IMR-90 (cell line): Measurements from ENCODE around the gene SH2D5. TPM values are rescaled to one million over a fixed set of nuclear protein-coding genes. Genes with fewer than 3 reads are reported as not detected.

Experiments
- ATAC-seq: fragments of 200-7000 bp; cut with Tn5 transposase; 2 replicates; pipeline ENCODE4 v1.9.1; 2020; ENCODE audit warnings: low read depth, mild to moderate bottlenecking, moderate library complexity
- BruUV-seq: library from RNA; stranded (reverse); fragments of 400-500 nt; replicated peaks from 2 replicates; lab custom pipeline; 2021; lab: Mats Ljungman, UMichigan
- CTCF ChIA-PET: fragments of 300-600 bp; formaldehyde crosslinking; extraction: SDS; loops from one replicate; lab custom pipeline; 2021; ENCODE audit warnings: antibody characterized with exemption; lab: Yijun Ruan, JAX
- POLR2A ChIA-PET: fragments of 300-600 bp; sonication (Branson Sonifier 250); formaldehyde crosslinking; loops from one replicate; lab custom pipeline; 2022; ENCODE audit warnings: antibody characterized with exemption; ENCODE audit not compliant: unreplicated experiment; lab: Charles Lee
- DNase-seq: peaks from one replicate; pipeline ENCODE4 v3.0.0; 2013
- H2AFZ ChIP-seq: replicated peaks from 2 replicates; pipeline ENCODE3; 2013; ENCODE audit warnings: low read length, mild to moderate bottlenecking; ENCODE audit not compliant: poor library complexity
- H2AK5ac ChIP-seq: 2 replicates; pipeline ENCODE4 v1.6.1; 2013; ENCODE audit warnings: low read depth, low read length, inconsistent platforms
- H2AK9ac ChIP-seq: replicated peaks from 2 replicates; pipeline ENCODE3; 2013; ENCODE audit warnings: mild to moderate bottlenecking, low read depth, low read length, moderate library complexity; ENCODE audit not compliant: poor library complexity
- H2BK120ac ChIP-seq: 2 replicates; pipeline ENCODE4 v1.6.1; 2013; ENCODE audit warnings: low read depth, low read length, inconsistent platforms
- H2BK15ac ChIP-seq: 3 replicates; pipeline ENCODE4 v1.6.1; 2013; ENCODE audit warnings: low read depth, low read length, inconsistent platforms
- H2BK20ac ChIP-seq: 2 replicates; pipeline ENCODE4 v1.6.1; 2013; ENCODE audit warnings: low read depth, mild to moderate bottlenecking, inconsistent platforms, low read length, moderate library complexity
- H2BK5ac ChIP-seq: 2 replicates; pipeline ENCODE4 v1.6.1; 2013; ENCODE audit warnings: mild to moderate bottlenecking, low read depth, low read length, inconsistent platforms; ENCODE audit not compliant: poor library complexity, severe bottlenecking
- H3K14ac ChIP-seq: replicated peaks from 2 replicates; pipeline ENCODE4 v1.6.1; 2013; ENCODE audit warnings: low read depth, low read length, inconsistent platforms
- H3K18ac ChIP-seq: 2 replicates; pipeline ENCODE4 v1.6.1; 2013; ENCODE audit warnings: low read depth, low read length, control low read depth
- H3K23ac ChIP-seq: 2 replicates; pipeline ENCODE4 v1.6.1; 2013; ENCODE audit warnings: low read depth, low read length, inconsistent platforms
- H3K27ac ChIP-seq: 2 replicates; pipeline ENCODE4 v1.5.1; 2013; ENCODE audit warnings: mild to moderate bottlenecking, control low read depth, low read length; ENCODE audit not compliant: insufficient read depth
- H3K27me3 ChIP-seq: 2 replicates; pipeline ENCODE4 v1.6.1; 2013; ENCODE audit warnings: low read length; ENCODE audit not compliant: control insufficient read depth, insufficient read depth
- H3K36me3 ChIP-seq: 2 replicates; pipeline ENCODE4 v1.6.1; 2013; ENCODE audit warnings: low read length, mixed read lengths; ENCODE audit not compliant: control insufficient read depth, insufficient read depth
- H3K4ac ChIP-seq: 2 replicates; pipeline ENCODE4 v1.6.1; 2013; ENCODE audit warnings: low read depth, low read length, inconsistent platforms
- H3K4me1 ChIP-seq: 2 replicates; pipeline ENCODE4 v1.6.1; 2013; ENCODE audit warnings: low read length, mixed read lengths; ENCODE audit not compliant: control insufficient read depth, insufficient read depth
- H3K4me2 ChIP-seq: 2 replicates; pipeline ENCODE4 v1.6.1; 2013; ENCODE audit warnings: low read depth, mild to moderate bottlenecking, control low read depth, low read length, moderate library complexity
- H3K4me3 ChIP-seq: 2 replicates; pipeline ENCODE4 v1.5.1; 2013; ENCODE audit warnings: low read depth, mild to moderate bottlenecking, control low read depth, low read length, moderate library complexity; ENCODE audit not compliant: insufficient read depth
- H3K56ac ChIP-seq: 2 replicates; pipeline ENCODE4 v1.6.1; 2013; ENCODE audit warnings: low read length, inconsistent platforms; ENCODE audit not compliant: insufficient read depth; ENCODE audit errors: extremely low read depth
- H3K79me1 ChIP-seq, 2 experiments: 2 replicates each; pipeline ENCODE4 v1.6.1; 2013; ENCODE audit warnings: low read length in 2 of 2, inconsistent platforms in 1 of 2, low read depth in 1 of 2
- H3K9ac ChIP-seq: 2 replicates; pipeline ENCODE4 v1.6.1; 2013; ENCODE audit warnings: low read depth, low read length, control low read depth
- H3K9me1 ChIP-seq: 2 replicates; pipeline ENCODE4 v1.6.1; 2013; ENCODE audit warnings: low read length, inconsistent platforms; ENCODE audit not compliant: insufficient read depth
- H3K9me3 ChIP-seq: 2 replicates; pipeline ENCODE4 v1.6.1; 2013; ENCODE audit warnings: low read length; ENCODE audit not compliant: control insufficient read depth, insufficient read depth
- H4K20me1 ChIP-seq: 2 replicates; pipeline ENCODE4 v1.6.1; 2013; ENCODE audit warnings: low read length, inconsistent platforms; ENCODE audit not compliant: insufficient read depth
- H4K5ac ChIP-seq: 2 replicates; pipeline ENCODE4 v1.6.1; 2013; ENCODE audit warnings: mild to moderate bottlenecking, low read depth, low read length, control low read depth
- H4K8ac ChIP-seq, 2 experiments: 2 replicates each; pipeline ENCODE4 v1.6.1; 2013; ENCODE audit warnings: low read depth in 2 of 2, low read length in 2 of 2, control low read depth in 1 of 2, inconsistent platforms in 1 of 2
- H4K91ac ChIP-seq: 2 replicates; pipeline ENCODE4 v1.6.1; 2013; ENCODE audit warnings: low read depth, low read length, inconsistent platforms; ENCODE audit not compliant: insufficient read depth
- BHLHE40 ChIP-seq: fragments of 150-350 bp; IDR thresholded peaks from 2 replicates; pipeline ENCODE4 v1.6.1; 2016; ENCODE audit warnings: mild to moderate bottlenecking, low read depth, low read length
- CHD1 ChIP-seq: IDR thresholded peaks from 2 replicates; pipeline ENCODE4 v1.6.1; 2012; ENCODE audit warnings: low read depth, low read length, improper control_type of control experiment
- FOS ChIP-seq: fragments of 150-350 bp; IDR thresholded peaks from 2 replicates; pipeline ENCODE4 v1.6.1; 2016; ENCODE audit warnings: low read depth, low read length
- MAFK ChIP-seq: IDR thresholded peaks from 2 replicates; pipeline ENCODE4 v1.6.1; 2012; ENCODE audit warnings: low read depth, low read length, improper control_type of control experiment
- MAZ ChIP-seq: IDR thresholded peaks from 2 replicates; pipeline ENCODE4 v1.6.1; 2012; ENCODE audit warnings: low read depth, mild to moderate bottlenecking, low read length, improper control_type of control experiment, moderate library complexity, borderline replicate concordance
- NFE2L2 ChIP-seq: fragments of 150-350 bp; IDR thresholded peaks from 2 replicates; pipeline ENCODE4 v1.6.1; 2016; ENCODE audit warnings: low read depth, mild to moderate bottlenecking, low read length
- POLR2A ChIP-seq: IDR thresholded peaks from 2 replicates; pipeline ENCODE4 v1.6.1; 2012; ENCODE audit warnings: mild to moderate bottlenecking, low read depth, low read length
- RAD21 ChIP-seq: IDR thresholded peaks from 2 replicates; pipeline ENCODE4 v1.6.1; 2012; ENCODE audit warnings: low read length, improper control_type of control experiment
- RCOR1 ChIP-seq: IDR thresholded peaks from 2 replicates; pipeline ENCODE4 v1.6.1; 2012; ENCODE audit warnings: mild to moderate bottlenecking, low read length, improper control_type of control experiment; ENCODE audit not compliant: insufficient replicate concordance
- RFX5 ChIP-seq: IDR thresholded peaks from 2 replicates; pipeline ENCODE4 v1.8.0; 2012; ENCODE audit warnings: low read depth, mild to moderate bottlenecking, low read length, moderate library complexity
- SMC3 ChIP-seq: fragments of 150-350 bp; IDR thresholded peaks from 2 replicates; pipeline ENCODE4 v1.6.1; 2016; ENCODE audit warnings: low read depth, mild to moderate bottlenecking, antibody characterized with exemption, low read length, moderate library complexity
- WGBS, 2 experiments: methylation state at CpG; one replicate each; pipeline versions ENCODE4 v1.1.5 to v1.1.7; 2013; ENCODE audit warnings: missing lambda C conversion rate in 2 of 2; ENCODE audit not compliant: insufficient read length in 1 of 2; ENCODE audit errors: extremely low coverage in 2 of 2; 5-methylcytosine and 5-hydroxymethylcytosine counted together
- dilution Hi-C: fragments of 300-500 bp; cut with HindIII; formaldehyde crosslinking; loops from one replicate; pipeline ENCODE4 v1.14.3; 2018; ENCODE audit warnings: low sequenced_read_pairs; ENCODE audit not compliant: unreplicated experiment
- in situ Hi-C: fragments of 300-500 bp; cut with MboI; formaldehyde crosslinking; loops from 3 replicates; pipeline ENCODE4 v1.14.3; 2019; ENCODE audit warnings: low sequenced_read_pairs, inconsistent platforms, mixed read lengths
- intact Hi-C: fragments of 100-400 bp; cut with micrococcal nuclease; formaldehyde crosslinking; loops from 2 replicates; pipeline ENCODE4 v1.10.0; 2022
- polyA plus RNA-seq, 3 experiments: library from polyadenylated mRNA; depleted of rRNA; stranded (reverse); fragments of >200 nt; gene quantifications; 2 replicates each; pipeline ENCODE4 v1.2.3, GENCODE V29; 2012; ENCODE audit warnings: low replicate concordance in 1 of 3
- total RNA-seq: library from RNA; depleted of rRNA; stranded (reverse); fragments of >200 nt; gene quantifications from 2 replicates; pipeline ENCODE4 v1.2.3, GENCODE V29; 2012
- TF ChIP-seq, protein P1 (sequence below): conservative IDR thresholded peaks from 2 replicates; pipeline ENCODE4 v1.5.1; 2012; ENCODE audit warnings: mild to moderate bottlenecking, low read depth, low read length, improper control_type of control experiment
- TF ChIP-seq, protein P2 (sequence below): fragments of 150-350 bp; IDR thresholded peaks from 2 replicates; pipeline ENCODE4 v1.6.1; 2017; ENCODE audit warnings: mild to moderate bottlenecking, antibody characterized with exemption, low read length, low read depth
- TF ChIP-seq, protein P3 (sequence below): fragments of 150-350 bp; IDR thresholded peaks from 2 replicates; pipeline ENCODE4 v1.6.1; 2016; ENCODE audit warnings: low read depth, mild to moderate bottlenecking, low read length, moderate library complexity, borderline replicate concordance

SH2D5 gene
- total and polyA plus RNA-seq, 2 of the 4 experiments (the other 2 are of a cell fraction): 7.2 to 14.4 TPM

DNA sequence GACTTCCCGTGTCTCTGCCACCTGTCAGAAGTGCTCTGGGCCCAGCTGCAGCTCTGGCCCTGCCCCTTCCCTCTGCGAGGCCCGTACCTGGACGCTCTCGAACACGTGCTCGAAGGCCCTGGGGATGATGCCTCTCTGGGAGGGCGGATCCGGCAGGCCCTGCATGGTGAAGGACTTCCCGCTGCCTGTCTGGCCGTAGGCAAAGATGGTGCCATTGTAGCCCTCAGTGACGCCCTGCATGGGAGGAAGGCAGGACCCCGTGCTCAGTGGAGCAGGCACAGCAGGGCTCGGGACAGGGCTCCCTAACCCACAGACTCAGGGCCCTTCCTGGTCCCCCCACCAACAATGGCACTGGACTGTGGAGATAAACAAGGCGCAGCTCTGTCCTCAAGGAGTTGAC lies 17.1 kb downstream of the SH2D5 start:
- H3K4ac ChIP-seq: no peak overlapping the region
- no peak overlapping the region for H2AK5ac ChIP-seq
- ATAC-seq: no peak
- 67% methylated on average over 1 of the region's 15 CpGs; no CpG with 5 or more reads in 1 of the 2 experiments for WGBS, 2 experiments
- H3K27me3 ChIP-seq: no peaks in the 10 kb centered on the region
- no peak overlapping the region for H2BK20ac ChIP-seq
- no peak overlapping the region for H3K4me2 ChIP-seq
- intact Hi-C loops (no loop called here), dilution Hi-C loops (no loop called here), in situ Hi-C loops (no loop called here)
- H3K14ac ChIP-seq: no peak overlapping the region
- no peak for DNase-seq
- no peaks in the 10 kb centered on the region for H3K9me3 ChIP-seq
- no peak overlapping the region for H4K8ac ChIP-seq
- no peaks in the 10 kb centered on the region for H4K20me1 ChIP-seq
- no peak overlapping the region for H3K23ac ChIP-seq
- H3K9me1 ChIP-seq: peaks cover 8% of the 10 kb centered on the region; the same call in 1 of the 2 replicates
- H2AFZ ChIP-seq: no peak overlapping the region
- no peak overlapping the region for H3K9ac ChIP-seq
- no TSS peak for BruUV-seq
- H4K91ac ChIP-seq: no peak overlapping the region
- no peak overlapping the region for H3K4me3 ChIP-seq
- TF ChIP-seq NFE2L2 (no peak), RCOR1 (no peak), RAD21 (no peak), BHLHE40 (no peak), CHD1 (no peak), MAZ (no peak), MAFK (no peak), FOS (no peak), SMC3 (no peak), POLR2A (no peak), RFX5 (no peak)
- TF ChIP-seq, protein P1, sequence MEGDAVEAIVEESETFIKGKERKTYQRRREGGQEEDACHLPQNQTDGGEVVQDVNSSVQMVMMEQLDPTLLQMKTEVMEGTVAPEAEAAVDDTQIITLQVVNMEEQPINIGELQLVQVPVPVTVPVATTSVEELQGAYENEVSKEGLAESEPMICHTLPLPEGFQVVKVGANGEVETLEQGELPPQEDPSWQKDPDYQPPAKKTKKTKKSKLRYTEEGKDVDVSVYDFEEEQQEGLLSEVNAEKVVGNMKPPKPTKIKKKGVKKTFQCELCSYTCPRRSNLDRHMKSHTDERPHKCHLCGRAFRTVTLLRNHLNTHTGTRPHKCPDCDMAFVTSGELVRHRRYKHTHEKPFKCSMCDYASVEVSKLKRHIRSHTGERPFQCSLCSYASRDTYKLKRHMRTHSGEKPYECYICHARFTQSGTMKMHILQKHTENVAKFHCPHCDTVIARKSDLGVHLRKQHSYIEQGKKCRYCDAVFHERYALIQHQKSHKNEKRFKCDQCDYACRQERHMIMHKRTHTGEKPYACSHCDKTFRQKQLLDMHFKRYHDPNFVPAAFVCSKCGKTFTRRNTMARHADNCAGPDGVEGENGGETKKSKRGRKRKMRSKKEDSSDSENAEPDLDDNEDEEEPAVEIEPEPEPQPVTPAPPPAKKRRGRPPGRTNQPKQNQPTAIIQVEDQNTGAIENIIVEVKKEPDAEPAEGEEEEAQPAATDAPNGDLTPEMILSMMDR: no peak
- TF ChIP-seq, protein P2, sequence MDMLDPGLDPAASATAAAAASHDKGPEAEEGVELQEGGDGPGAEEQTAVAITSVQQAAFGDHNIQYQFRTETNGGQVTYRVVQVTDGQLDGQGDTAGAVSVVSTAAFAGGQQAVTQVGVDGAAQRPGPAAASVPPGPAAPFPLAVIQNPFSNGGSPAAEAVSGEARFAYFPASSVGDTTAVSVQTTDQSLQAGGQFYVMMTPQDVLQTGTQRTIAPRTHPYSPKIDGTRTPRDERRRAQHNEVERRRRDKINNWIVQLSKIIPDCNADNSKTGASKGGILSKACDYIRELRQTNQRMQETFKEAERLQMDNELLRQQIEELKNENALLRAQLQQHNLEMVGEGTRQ: no peak
- TF ChIP-seq, protein P3, sequence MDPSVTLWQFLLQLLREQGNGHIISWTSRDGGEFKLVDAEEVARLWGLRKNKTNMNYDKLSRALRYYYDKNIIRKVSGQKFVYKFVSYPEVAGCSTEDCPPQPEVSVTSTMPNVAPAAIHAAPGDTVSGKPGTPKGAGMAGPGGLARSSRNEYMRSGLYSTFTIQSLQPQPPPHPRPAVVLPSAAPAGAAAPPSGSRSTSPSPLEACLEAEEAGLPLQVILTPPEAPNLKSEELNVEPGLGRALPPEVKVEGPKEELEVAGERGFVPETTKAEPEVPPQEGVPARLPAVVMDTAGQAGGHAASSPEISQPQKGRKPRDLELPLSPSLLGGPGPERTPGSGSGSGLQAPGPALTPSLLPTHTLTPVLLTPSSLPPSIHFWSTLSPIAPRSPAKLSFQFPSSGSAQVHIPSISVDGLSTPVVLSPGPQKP: no peak
- ChIA-PET CTCF (no interaction called here), POLR2A (no interaction called here)
- no peak overlapping the region for H2BK15ac ChIP-seq
- H4K5ac ChIP-seq: no peak overlapping the region
- no peak overlapping the region for H2BK5ac ChIP-seq
- H3K36me3 ChIP-seq: no peaks in the 10 kb centered on the region
- no peak overlapping the region for H2AK9ac ChIP-seq
- no peaks in the 10 kb centered on the region for H3K79me1 ChIP-seq
- H3K27ac ChIP-seq: no peak overlapping the region
- no peak overlapping the region for H3K18ac ChIP-seq
- H3K56ac ChIP-seq: no peak overlapping the region
- H2BK120ac ChIP-seq: no peak overlapping the region
- peaks cover 2% of the 10 kb centered on the region; the same call in 1 of the 2 replicates for H3K4me1 ChIP-seq
